Renal cortical epithelial cell (primary cell): ENCODE data around the gene PPP6R3. TPM values are rescaled to one million over a fixed set of nuclear protein-coding genes. Genes with fewer than 3 reads are reported as not detected.

ENCODE experiments used
- DNase-seq: peaks from one replicate; pipeline ENCODE4 v3.0.0-alpha.2; 2011; ENCODE audit warnings: low read depth
- total RNA-seq: library from RNA; depleted of rRNA; stranded (reverse); fragments of >200 nt; gene quantifications from 2 replicates; pipeline ENCODE4 v1.2.3, GENCODE V29; 2014

The PPP6R3 gene
- total RNA-seq, 1 donor from 2014 or later = 164 TPM

DNA sequence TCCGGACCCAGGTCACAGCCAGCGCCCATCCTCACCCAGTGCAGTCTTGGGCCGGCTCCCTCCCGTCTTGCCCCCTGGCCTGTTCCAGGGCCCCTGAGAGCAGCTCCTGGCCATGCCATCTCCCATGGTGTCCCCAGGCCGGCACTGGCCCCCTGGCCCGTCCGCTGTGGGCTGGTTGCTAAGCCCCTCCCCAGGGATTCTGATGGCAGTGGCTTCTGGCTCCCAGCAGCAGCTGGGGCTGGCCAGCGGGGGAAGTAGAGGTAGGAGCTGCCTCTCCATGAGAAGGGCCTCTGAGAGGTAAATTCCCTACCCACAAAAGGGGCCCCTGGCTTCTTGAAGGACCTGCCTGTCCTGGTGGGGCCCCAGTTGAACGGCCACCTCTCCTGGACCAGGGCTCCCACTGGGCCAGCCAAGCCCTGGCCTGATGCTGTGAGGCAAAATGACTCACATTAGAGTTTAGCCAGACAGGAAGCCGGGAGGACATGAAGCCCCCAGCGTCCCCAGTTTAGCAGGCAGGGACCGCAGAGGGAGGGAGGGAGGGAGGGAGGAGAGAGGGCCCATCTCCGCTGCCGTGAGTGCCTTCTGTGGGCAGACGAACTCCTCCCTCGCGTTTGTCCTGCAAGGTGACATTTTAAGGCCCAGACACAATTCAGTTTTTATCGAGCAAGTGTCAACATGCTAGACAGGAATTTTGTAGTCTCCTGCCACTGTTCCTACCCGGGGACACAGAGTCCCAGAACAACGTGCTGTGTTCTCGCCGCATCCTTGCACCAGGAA, 190.8 kb downstream of the PPP6R3 start:
- no peak for DNase-seq

DNA sequence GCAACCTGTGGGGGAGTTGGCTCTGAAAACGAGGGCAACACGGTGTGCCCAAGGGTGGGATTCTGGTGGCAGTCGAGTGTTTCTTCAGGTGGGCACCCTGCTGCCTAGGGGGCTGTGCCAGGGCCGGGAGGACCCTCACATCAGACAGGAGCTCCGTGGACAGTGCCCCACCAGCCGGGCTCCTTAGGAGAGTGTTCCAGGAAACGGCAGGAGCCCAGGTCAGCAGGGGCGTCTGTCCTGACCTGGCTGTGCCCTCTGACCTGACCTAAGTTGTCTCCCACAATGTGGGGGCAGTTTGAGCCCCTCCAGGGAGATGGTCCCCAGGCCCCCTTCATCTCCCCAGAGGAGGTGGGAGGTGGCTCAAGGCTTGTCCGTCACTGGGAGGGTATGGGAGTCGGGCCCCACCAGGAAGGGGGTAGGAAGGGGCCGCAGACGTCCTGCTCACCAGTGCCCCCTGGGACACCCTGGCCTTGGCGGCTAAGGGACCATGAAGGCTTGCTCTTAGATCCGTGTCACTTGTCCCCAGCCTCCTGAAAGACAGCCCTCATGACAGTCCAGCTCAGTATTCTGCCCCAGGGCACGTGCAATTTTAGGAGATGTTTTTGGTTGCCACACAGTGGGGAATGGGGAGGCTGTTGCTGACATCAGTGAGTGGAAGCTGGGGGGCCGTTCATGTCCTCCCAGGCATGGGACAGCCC, 191.6 kb downstream of the PPP6R3 start:
- DNase-seq = no peak

DNA sequence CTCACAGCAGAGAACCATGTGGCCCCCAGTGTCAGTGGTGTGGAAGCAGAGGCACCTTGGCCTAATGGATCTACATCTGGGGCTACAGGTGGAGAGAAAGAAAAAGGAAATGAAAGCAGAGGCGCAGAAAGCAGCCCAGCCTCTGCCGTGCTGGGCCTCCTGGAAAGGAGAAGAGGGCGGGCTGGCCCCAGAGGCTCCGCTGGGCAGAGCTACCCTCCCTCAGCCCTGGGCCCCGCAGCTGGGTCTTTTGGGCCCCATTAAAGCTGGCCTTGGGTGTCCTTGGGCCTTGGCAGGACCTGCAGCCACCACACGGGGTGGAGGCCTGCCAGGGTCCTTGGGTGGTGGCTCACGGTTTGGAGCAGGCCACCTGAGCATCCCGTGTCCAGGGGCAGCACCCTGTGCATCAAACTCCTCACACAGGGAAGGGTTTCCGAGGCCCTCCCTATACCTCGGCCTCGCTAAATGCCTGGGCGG, 192.2 kb downstream of the PPP6R3 start:
- no peak for DNase-seq

DNA sequence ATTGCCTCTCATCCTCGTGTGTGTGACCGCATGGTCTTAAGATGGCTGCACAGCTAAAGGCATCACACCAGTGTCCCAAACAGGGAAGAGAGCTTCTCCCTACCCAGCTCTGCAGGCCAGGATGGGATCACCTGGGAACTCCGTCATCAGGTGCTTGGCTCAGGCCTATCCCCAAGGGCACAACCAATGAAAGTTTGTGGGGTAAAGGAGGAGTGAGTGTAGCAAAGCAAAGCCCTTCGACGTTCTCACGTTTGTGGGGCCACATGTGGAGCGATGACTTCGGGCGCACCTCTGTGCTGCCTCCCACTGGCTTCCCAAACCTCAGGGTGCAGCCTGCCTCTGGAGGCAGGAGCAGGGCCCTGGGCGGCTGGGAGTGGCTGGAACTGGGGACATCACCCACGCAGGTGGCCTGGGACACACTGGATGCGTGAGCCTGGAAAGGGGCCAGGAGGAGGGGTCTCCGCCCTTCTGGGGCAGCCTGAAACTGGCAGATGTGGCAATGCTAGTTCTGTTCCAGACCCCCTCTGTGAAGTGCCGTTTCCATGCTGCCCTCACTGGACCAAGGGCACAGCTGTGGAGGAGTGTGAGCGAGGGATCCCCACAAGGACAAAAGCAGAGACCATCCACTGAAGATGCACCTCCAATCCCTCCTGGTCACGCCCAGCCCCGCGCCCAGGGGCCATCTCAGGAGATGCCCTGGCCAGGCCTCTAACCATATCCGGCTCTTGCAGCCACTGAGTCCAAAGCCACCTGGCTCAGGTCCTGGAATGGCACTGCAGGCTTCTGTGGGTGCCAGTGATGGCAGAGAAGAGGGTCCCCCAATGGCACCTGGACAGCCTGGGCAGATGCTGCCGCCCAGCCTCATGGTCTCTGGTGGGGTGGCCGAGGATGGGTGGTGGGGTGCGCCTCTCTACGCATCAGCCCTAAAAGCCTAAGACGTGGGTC, 193.2 kb downstream of the PPP6R3 start:
- DNase-seq = no peak

DNA sequence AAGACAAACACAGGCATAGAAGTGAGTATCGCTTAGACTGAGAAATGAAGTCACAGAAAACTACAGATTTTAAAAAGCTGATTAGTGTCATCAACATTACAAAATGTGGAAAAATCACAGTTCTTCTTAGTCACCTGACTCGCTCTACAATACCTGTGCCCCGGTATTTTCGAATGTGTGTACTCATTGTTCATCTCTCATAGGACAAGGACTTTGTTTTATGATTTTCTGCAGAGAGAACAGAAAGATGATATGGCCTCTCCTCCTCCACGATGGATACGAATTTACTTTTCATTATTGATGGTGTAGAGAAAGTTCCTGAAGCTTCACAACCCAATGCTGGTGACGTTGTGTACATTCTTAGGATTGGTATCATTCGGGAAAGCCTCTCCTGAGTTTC, 194.4 kb downstream of the PPP6R3 start:
- DNase-seq = no peak

DNA sequence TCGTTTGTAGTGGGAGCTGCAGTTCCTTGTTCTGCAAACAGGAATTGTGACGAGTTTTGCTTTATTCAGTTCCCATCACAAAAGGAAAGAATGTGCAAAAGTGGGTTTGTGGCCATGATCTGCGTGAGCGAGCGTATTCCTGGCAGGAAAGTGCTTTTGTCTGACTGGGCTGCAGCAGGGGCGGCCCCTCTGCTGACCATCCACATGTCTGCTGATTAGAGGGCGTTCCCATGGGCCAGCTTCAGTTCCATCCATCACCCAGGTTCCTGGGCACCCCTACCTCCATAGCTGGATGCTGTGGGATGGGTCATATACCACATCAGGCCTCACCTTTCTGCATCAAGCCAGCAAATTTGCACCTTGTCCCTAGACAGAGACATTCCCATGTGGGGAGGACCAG, 194.9 kb downstream of the PPP6R3 start:
- DNase-seq = no peak

DNA sequence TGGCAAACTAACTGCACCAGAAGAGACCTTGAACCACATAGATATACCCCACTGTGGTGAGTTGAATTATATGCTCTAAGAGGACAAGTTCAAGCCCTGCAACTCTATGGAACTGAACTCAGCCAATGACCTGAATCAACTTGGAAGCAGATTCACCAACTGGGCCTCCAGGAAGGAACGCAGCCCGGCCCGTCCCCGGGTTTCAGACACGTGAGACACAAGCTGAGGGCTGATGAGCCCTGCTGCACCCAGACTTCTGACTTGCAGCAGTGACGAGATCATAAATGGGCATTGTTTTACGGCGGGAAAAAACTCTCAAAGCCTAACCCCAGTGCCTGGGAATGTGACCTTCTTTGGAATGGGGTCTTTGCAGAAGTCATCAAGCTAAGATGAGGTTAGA, 195.3 kb downstream of the PPP6R3 start:
- no peak for DNase-seq

DNA sequence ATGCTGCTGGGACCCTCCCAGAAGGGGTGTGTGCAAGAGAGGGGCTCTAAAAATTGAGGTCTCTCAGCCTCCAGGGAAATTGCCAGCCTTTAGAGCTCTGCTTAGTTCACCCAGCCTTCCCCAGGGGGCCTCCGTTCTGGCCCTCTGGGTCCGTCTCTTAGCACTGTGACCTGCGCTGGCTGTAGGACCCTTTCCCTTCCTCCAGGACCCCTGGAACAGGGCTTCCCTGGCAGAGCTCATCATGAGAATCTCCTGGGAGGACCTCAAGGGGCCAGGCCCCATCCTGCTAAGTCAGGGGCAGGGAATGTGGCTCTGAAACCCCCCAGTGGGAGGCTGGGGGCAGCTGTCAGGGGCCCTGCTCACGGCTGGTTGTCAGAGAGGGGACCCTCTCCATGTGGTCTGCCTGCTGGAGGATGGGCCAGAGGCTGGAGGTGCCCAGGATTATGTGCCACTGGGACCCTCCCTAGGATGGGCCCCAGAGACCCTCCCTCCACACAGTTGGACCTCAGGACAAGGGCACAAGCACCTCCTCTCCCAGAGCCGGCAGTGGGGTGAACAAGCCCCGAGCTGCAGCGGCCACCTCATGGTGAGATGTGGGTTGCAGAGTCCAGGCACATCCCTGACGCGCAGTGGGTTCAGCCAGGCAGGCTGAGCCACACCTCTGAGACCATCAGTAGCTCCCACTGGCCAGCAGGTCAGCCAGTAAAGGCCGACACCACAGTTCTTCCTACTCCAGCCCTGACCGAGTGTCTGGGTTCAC, 196.6 kb downstream of the PPP6R3 start:
- no peak for DNase-seq

DNA sequence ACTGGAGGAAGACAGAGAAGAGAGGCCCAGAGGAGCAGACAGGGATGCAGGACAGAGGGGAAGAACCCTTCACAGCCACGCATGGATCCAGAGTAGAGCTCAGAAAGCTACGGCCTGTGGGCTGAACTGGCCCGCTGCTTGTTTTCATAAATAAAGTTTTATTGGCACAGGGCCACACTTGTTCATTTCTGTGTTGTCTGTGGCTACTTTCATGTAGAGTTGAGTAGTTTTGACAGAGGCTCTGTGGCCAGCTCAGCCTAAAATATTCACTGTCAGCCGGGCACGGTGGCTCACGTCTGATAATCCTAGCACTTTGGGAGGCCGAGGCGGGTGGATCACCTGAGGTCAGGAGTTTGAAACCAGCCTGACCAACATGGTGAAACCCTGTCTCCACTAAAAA, 197.5 kb downstream of the PPP6R3 start:
- no peak for DNase-seq

DNA sequence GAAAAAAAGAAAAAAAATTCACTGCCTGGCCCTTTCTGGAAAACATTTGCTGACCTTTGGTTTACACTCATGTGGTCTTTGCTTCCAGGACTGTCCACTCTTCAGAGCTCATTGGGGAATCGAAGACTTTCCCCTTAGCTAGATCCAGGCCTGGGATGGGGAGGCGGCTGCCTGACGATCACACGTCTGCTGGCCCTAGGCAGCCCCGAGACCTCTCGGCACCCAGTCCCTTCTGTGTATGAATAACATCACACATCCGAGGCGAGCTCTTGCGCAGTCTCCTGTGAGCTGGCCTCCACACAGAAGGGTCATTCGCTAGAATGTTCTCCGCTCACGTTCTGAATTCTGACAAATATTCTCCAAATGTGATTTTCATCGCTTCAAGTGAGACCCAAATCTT, 198.1 kb downstream of the PPP6R3 start:
- peak; percentile 43 for DNase-seq

DNA sequence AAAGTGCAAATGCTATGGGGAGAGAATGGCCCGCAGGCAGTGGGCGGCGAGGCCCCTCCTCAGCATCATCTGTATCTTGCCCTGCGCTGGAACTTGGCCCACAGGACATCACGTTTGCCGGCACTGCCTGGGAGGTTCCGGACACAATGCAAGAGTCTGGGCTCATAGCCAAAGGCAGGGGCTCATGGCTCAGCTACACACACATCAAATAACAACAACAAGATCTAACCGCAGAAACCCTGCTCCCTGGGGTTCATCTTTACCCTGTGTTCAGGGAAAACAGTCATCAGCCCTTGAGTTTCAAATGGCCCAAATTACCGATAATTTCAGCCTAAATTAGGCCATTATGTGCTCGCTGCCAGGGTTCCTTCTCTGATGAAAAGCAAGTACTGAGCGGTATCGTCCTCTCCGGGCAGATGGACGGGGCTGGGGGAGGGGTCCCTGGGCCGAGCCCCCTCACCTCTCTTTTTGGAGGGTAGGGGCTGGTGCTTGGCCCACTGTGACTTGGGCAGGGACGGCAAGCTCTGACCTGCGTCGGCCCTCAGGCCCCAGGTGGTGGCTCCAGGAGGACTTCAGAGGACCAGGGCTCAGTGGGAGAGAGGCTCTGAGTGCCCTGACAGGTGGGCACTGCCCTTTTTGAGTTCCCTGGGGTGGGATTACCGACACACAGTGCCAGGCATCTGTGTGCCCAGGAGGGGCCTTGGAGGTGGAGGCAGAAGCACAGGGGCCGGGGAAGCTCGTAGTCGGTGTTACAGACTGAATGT, 198.8 kb downstream of the PPP6R3 start:
- peak; percentile 96 for DNase-seq

DNA sequence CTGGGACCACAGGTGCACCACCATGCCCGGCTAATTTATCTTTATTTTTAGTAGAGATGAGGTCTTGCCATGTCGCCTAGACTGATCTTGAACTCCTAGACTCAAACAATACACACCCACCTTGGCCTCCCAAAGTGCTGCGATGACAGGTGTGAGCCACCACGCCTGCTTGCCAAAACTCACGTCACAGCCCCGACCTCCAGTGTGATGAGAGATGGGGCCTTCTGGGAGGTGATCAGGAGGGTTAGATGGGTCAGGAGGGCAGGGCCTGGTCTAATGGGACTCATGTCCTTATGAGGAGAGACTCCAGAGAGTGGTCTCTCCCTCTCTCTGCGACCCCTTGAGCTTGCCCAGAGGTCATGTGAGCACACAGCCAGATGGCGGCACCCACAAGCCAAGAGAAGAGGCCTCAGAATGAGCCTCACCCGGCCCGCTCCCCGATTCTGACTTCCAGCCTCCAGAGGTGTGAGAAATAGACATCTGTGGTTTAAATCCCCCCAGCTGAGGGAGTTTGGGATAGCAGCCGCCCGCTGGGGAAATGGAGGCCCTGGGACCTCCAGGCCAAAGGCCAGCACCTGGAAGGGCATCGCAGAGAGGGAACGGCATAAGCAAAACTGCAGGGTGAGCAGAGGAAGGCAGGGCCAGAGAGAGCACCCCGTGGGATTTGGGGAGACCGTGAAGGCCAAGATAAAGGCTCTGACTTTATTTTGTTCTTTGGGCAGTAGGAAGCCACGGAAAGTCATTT, 199.7 kb downstream of the PPP6R3 start:
- no peak for DNase-seq

DNA sequence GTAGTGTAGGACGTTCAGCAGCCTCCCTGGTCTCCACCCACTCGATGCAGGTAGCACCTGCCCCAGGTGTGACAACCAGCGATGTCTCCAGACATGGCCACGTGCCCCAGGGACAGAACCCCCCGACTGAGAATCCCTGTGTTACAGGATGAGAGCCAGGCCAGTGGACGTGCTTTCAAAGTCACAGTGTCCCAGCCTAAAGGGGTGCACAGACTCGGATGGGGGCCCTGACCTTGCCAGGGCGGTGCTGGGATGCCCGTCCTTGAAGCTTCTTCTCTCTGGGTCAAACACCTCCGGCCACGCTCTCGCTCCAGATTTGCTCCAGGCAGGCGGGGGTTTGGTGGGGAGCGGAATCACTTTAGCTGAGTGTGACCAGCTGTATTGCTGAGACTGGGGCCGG, 200.5 kb downstream of the PPP6R3 start:
- no peak for DNase-seq

DNA sequence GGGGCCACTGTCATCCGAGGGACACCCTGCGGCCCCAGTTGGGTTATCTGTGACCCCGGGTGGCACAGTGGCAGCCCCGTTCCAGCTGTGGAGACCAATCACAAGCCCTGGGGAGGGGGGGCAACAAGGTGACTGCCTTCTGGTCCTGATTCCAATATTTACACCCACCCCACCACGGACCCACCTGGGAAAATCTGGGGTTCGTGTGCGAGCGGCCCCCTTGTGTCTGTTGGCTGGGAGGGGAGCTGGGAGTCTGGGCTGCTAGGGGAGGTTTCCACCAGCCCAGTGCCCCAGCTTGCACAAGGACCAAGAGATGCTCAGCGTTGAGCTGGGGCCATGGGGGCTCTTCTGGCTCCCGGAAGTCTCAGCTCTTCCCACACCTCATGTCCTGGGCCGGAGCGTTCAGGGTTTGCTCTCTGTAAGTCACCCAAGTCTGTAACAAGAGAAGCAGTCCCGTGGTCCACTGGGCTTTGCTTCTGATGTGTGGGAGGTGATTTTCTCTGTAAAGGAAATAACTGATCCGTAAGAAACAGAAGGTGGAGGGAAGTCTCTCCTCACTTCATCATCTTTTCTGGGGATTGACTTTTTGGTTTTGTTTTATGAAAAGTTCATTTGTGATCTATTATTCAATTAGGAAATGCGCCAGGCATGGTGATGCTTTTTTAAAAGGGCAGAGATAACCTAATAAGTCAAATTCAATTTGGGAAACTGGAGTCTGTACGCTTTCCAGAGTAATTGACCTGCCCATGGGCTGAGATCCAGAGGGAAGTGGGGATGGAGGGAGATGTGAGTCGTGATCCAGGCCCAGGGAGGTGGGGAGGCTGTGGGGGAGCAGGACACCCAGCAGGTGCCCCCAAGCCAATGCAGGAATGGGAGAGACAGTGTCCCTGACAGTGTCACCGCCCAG, 201.4 kb downstream of the PPP6R3 start:
- peak; percentile 11 for DNase-seq

DNA sequence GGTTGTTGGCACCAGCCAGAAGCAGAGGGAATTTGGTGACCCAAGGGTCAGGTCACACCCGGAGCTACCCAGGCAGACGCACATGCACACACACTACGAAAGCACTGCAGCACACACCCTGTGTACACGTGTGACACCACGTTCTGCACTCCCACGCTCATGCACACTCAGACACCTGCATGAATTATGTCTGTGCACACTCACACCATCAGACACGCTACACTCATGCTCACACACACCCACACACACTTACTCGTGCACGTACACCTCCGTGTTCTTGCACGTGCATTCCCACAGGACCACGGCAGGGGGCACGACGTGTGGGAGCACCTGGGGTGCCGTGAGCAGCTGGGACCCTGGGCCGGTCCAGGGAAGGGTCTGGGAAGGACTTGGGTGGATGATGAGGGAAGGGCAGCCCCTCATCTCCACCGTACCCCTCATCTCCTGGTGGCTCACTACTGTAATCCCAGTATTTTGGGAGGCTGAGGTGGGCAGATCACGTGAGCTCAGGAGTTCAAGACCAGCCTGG, 203.0 kb downstream of the PPP6R3 start:
- DNase-seq = no peak

DNA sequence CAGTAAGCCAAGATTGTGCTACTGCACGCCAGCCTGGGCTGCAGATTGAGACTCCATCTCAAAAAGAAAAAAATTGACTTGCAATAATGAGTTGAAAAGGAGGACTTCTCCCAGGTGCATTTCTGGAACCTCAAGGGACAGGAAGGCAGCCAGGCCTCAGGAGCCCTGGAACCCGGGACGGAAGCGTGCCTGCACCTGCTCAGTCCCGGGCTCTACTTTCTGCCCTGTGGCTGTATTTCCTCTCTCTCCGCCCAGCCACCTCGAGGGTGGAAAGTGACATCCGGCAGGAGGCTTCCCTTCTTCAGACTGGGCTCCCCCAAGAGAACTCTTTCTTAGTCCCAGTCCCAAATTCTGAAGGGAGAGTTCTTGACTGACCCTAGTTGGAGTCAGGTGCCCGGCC, 203.6 kb downstream of the PPP6R3 start:
- no peak for DNase-seq

DNA sequence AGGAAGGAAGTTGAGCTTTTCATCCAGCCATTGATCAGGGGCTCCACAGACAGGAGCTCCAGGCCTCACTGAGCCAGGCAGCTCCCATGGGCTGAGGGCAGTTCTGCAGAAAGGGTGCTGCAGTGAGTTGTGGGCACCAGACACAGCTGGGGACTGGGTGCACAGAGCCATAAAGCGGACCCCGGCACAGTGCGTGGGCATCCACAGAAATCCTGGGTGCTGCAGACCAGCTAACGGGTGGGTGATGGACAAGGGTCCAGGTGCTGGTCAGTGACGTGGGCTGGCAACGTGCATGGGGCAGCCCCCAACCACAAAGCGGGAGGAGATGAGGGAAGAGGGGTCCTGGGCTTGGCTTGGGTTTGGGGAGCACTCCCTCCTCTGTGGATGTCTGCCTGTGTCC, 204.4 kb downstream of the PPP6R3 start:
- DNase-seq = no peak
